ENCODE results near the gene WSB1.
A peak's percentile ranks its signal among the peaks of the same experiment; 100 is the strongest.
"Not testable (repeated sequence)": the region's sequence is repeated elsewhere in the genome, so short reads cannot be mapped to it uniquely, and the experiment has no call there.

The WSB1 gene

GRCh38 chr17:27310565-27311110, 16.7 kb downstream of the WSB1 start:
- DNase-seq (ENCODE audit: insufficient read length, low spot score), result no peak
- no peak for FAIRE-seq

DNA sequence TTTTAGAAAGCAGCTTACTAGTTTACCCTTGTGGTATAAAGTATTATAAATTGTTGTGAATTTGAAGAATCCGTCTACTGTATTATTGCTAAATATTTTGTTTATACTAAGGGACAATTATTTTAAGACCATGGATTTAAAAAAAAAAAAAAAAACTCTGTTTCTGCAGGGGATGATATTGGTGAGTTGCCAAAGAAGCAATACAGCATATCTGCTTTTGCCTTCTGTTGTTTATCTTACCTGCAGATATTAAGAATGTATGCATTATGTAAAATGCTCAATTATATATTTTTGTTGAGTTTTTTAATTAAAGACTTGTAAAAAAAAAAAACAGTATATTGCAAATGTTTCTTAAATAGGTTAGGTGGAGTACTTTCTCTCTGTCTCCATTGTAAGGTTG, 19.4 kb downstream of the WSB1 start:
- FAIRE-seq, result no peak

GRCh38 chr17:27315322-27315721, 21.4 kb downstream of the WSB1 start:
- DNase-seq (ENCODE audit: insufficient read length, low spot score), result no peak
- no peak for FAIRE-seq

More for the DNA sequence above, 19.4 kb downstream of the WSB1 start:
- no peak for DNase-seq (ENCODE audit: insufficient read length, low spot score)

GRCh38 chr17:27315796-27316465, 22.0 kb downstream of the WSB1 start:
- FAIRE-seq, result no peak
- DNase-seq (ENCODE audit: insufficient read length, low spot score), result no peak

GRCh38 chr17:27318228-27318627, 24.3 kb downstream of the WSB1 start:
- FAIRE-seq (no peak), DNase-seq (ENCODE audit: insufficient read length, low spot score) (no peak)

GRCh38 chr17:27318633-27319032, 24.7 kb downstream of the WSB1 start:
- FAIRE-seq (no peak), DNase-seq (ENCODE audit: insufficient read length, low spot score) (no peak)

DNA sequence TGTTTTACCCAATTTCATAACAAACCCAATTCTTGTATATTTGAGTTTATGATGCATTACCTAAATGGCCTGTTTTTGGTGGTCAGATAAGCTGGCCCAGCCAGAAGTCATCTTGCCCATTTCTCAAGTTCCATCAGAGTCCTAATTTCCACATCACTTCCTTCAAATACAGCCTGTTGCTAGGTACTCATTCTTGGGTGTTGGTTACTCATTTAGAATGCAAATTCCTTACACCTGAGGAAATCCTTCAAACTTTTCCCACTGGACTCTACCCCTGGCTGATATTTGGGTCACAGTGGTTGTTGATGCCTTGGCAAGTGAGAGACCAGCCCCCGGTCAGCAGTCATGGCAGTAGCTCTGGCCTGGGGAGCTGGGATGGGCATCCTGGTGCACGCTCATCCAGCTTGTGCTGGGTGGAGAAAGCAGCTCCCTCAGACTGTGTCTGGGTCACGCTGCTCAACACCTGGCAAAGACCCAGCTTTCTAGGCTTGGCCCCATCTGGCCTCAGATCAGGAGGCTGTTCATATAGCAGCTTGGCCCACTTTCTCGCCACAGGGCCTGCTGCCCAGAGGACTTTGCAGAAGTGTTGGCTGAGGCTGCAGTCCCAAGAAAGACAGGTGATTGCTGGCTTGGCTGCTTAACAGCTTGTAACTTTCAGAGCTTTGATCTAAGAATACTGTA, 25.8 kb downstream of the WSB1 start:
- DNase-seq (ENCODE audit: insufficient read length, low spot score), result no peak
- FAIRE-seq, result no peak

GRCh38 chr17:27320222-27320560, 26.3 kb downstream of the WSB1 start:
- FAIRE-seq (no peak), DNase-seq (ENCODE audit: insufficient read length, low spot score) (no peak)

GRCh38 chr17:27321372-27321771, 27.5 kb downstream of the WSB1 start:
- FAIRE-seq, result no peak

DNA sequence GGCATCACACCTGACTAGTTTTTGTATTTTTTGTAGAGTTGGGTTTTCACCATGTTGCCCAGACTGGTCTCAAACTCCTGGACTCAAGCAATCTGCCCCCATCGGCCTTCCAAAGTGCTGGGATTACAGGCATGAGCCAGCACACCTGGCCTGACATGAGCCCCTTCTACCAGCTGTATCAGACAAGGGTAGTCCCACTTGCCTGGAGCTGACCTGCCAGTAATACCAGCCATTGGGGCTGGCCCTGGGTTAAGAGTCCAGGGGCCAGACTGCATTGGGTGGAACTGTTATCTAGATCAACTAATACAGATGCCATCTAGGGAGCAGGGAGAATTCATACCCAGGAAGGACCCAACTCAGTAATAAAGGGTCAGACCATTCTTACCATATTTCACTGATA, 28.1 kb downstream of the WSB1 start:
- no peak for FAIRE-seq
- no peak for DNase-seq (ENCODE audit: insufficient read length, low spot score)

More at GRCh38 chr17:27321372-27321771, 27.5 kb downstream of the WSB1 start:
- DNase-seq (ENCODE audit: insufficient read length, low spot score), result no peak

DNA sequence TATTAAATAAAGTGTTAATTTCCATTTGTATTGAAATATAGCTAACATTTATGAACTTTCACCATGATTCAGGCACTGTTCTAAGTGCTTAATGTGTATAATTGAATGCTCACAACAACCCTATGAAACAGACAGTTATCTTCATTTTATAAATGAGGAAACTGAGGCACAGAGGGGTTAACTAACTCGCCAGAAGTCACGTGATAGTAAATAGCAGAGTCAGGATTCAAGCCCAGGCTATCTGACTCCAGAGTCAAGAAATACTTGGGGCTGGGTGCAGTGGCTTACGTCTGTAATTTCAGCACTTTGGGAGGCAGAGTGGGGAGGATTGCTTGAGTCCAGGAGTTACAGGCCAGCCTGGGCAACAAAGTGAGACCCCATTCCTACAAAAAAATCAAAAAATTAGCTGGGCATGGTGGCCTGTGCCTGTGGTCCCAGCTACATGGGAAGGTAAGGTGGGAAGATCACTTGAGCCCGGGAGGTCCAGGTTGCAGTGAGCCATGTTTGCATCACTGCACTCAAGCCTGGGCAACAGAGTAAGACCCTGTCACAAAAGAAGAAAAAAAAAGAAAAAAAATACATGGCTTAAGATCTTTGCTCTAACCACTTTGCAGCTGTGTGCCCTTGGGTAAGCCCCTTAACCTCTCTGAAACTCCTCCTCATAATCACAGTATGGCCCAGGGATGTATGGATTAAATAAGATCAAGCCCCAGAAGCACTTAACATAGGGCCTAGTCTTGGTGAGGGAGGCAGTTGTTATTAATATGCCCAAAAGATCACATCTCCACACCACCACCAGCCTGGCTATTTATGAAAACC, 29.0 kb downstream of the WSB1 start:
- no peak for FAIRE-seq
- no peak for DNase-seq (ENCODE audit: insufficient read length, low spot score)

GRCh38 chr17:27323538-27324215, 29.8 kb downstream of the WSB1 start:
- FAIRE-seq, result no peak
- DNase-seq (ENCODE audit: insufficient read length, low spot score), result peak; percentile 21

DNA sequence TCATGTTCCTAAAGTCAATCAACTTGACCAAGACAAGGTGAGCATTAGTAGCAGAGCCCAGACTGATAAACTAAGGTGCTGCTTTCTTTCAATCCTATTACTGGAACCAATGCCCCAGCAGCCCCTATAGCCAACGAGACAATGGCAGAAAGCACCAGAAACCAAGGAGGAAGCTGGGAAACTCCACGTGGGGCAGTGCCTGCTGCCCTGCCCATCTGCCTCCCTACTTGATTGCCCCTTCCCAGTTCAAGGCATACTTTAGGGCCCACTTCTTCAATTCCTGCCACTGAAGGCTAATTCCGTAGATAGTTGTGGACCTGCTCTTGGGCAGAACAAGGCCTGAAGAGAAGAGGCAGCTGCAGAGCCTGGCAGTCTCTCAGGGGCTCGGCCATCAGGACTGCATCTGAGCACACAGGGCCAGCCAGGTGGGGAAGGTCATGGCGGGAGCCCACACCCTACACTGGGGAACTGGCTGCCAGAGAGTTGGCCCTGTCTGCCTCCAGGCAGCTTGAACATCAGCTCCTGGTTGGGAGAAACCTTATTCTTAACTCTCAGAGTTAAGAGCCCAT, 30.9 kb downstream of the WSB1 start:
- DNase-seq (ENCODE audit: insufficient read length, low spot score), result no peak

GRCh38 chr17:27326051-27326450, 32.1 kb downstream of the WSB1 start:
- no peak for FAIRE-seq
- DNase-seq (ENCODE audit: insufficient read length, low spot score), result no peak

More for the DNA sequence above, 30.9 kb downstream of the WSB1 start:
- no peak for FAIRE-seq

GRCh38 chr17:27326585-27326984, 32.7 kb downstream of the WSB1 start:
- FAIRE-seq (no peak), DNase-seq (ENCODE audit: insufficient read length, low spot score) (no peak)

DNA sequence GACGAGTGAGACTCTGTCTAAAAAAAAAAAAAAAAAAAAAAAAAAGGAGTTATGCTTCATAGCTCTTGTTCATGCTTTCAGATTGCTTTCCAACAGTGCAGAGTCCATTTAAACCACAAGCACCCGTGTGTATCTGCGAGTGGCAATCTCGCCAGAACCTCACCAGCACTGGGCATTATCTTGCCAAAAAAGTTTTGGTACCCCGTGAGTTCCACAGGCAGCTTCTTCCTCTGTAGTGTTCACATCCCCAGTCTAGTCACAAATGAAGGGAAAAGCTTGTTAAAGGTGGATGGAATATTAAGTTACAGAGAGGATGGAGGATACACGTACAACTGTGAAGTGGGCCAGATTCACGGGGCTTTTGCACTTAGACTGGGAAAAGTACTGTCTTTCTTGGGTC, 33.5 kb downstream of the WSB1 start:
- FAIRE-seq (no peak), DNase-seq (ENCODE audit: insufficient read length, low spot score) (no peak)

DNA sequence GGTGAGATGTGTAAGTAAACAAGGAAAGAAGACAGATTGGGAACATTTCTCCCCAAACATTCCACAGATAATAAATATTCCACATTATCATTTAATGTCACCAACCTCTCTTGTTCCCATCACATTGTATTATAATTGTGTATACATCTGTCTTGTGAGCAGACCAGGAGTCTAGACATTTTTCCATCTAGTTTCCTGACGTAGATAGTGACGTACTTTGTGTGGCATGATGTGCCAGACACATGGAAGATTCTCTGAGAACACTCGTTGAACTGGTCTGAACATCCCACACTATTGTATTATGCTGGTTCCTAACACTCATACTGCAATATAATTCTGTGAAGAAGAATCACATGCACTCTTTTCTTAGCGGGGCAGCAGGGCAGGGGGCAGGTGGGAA, 34.0 kb downstream of the WSB1 start:
- DNase-seq (ENCODE audit: insufficient read length, low spot score) (no peak), FAIRE-seq (peak; percentile 9)

DNA sequence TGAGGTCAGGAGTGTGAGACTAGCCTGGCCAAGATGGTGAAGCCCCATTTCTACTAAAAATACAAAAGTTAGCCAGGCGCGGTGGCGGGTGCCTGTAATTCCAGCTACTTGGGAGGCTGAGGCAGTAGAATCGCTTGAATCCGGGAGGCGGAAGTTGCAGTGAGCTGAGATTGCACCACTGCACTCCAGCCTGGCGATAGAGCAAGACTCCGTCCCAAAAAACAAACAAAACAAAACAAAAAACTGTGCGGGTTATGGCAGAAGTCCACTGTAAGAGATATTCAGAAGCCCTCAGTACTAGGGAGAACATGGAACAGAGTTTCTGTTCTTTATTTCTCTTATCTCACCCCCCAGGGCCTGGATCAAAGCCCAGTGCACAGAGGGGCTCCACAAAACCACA, 34.8 kb downstream of the WSB1 start:
- FAIRE-seq; DNase-seq (ENCODE audit: insufficient read length, low spot score): not testable (repeated sequence)

DNA sequence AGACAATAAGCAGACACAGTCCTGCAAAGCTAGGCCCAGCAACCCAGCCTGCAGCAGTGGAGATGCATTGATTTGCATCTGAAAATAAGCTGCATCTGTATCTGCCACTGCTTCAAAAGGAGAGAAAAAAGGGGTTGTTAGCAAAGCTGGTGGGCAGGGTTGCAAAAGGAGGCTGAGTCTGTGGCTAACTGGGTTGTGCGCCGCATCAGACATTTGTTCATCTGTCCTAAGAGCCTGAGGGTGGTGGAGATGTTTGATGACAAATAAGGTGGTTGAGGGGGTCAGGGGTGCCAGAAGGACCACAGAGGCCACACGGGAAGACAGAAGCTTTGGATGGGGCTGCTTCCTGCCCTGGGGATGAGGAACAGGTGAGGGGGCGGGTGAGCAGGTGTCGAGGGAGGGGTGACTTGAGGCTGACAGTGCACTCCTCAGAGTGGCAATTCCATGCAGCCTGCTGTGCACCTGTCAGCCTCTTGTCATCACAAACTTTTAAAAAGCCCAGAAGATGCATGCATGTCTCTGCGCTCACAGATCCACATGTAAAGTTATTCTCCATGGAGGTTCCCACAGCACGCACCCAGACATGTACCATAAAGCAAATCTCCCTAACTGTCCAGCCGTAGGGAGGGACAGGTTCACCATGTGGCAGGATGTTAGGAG, 35.4 kb downstream of the WSB1 start:
- FAIRE-seq (no peak), DNase-seq (ENCODE audit: insufficient read length, low spot score) (no peak)

GRCh38 chr17:27332047-27332393, 38.1 kb downstream of the WSB1 start:
- DNase-seq (ENCODE audit: insufficient read length, low spot score), result no peak
- no peak for FAIRE-seq
